IMR-90 (cell line): Measurements from ENCODE around the gene CDH26. TPM values are rescaled to one million over a fixed set of nuclear protein-coding genes. Genes with fewer than 3 reads are reported as not detected.

Source experiments
- ATAC-seq: fragments of 200-7000 bp; cut with Tn5 transposase; 2 replicates; pipeline ENCODE4 v1.9.1; 2020; ENCODE audit warnings: low read depth, mild to moderate bottlenecking, moderate library complexity
- BruUV-seq: library from RNA; stranded (reverse); fragments of 400-500 nt; replicated peaks from 2 replicates; lab custom pipeline; 2021; lab: Mats Ljungman, UMichigan
- CTCF ChIA-PET: fragments of 300-600 bp; formaldehyde crosslinking; extraction: SDS; loops from one replicate; lab custom pipeline; 2021; ENCODE audit warnings: antibody characterized with exemption; lab: Yijun Ruan, JAX
- POLR2A ChIA-PET: fragments of 300-600 bp; sonication (Branson Sonifier 250); formaldehyde crosslinking; loops from one replicate; lab custom pipeline; 2022; ENCODE audit warnings: antibody characterized with exemption; ENCODE audit not compliant: unreplicated experiment; lab: Charles Lee
- DNase-seq: peaks from one replicate; pipeline ENCODE4 v3.0.0; 2013
- H2AFZ ChIP-seq: replicated peaks from 2 replicates; pipeline ENCODE3; 2013; ENCODE audit warnings: low read length, mild to moderate bottlenecking; ENCODE audit not compliant: poor library complexity
- H2AK5ac ChIP-seq: 2 replicates; pipeline ENCODE4 v1.6.1; 2013; ENCODE audit warnings: low read depth, low read length, inconsistent platforms
- H2AK9ac ChIP-seq: replicated peaks from 2 replicates; pipeline ENCODE3; 2013; ENCODE audit warnings: mild to moderate bottlenecking, low read depth, low read length, moderate library complexity; ENCODE audit not compliant: poor library complexity
- H2BK120ac ChIP-seq: 2 replicates; pipeline ENCODE4 v1.6.1; 2013; ENCODE audit warnings: low read depth, low read length, inconsistent platforms
- H2BK15ac ChIP-seq: 3 replicates; pipeline ENCODE4 v1.6.1; 2013; ENCODE audit warnings: low read depth, low read length, inconsistent platforms
- H2BK20ac ChIP-seq: 2 replicates; pipeline ENCODE4 v1.6.1; 2013; ENCODE audit warnings: low read depth, mild to moderate bottlenecking, inconsistent platforms, low read length, moderate library complexity
- H2BK5ac ChIP-seq: 2 replicates; pipeline ENCODE4 v1.6.1; 2013; ENCODE audit warnings: mild to moderate bottlenecking, low read depth, low read length, inconsistent platforms; ENCODE audit not compliant: poor library complexity, severe bottlenecking
- H3K14ac ChIP-seq: replicated peaks from 2 replicates; pipeline ENCODE4 v1.6.1; 2013; ENCODE audit warnings: low read depth, low read length, inconsistent platforms
- H3K18ac ChIP-seq: 2 replicates; pipeline ENCODE4 v1.6.1; 2013; ENCODE audit warnings: low read depth, low read length, control low read depth
- H3K23ac ChIP-seq: 2 replicates; pipeline ENCODE4 v1.6.1; 2013; ENCODE audit warnings: low read depth, low read length, inconsistent platforms
- H3K27ac ChIP-seq: 2 replicates; pipeline ENCODE4 v1.5.1; 2013; ENCODE audit warnings: mild to moderate bottlenecking, control low read depth, low read length; ENCODE audit not compliant: insufficient read depth
- H3K27me3 ChIP-seq: 2 replicates; pipeline ENCODE4 v1.6.1; 2013; ENCODE audit warnings: low read length; ENCODE audit not compliant: control insufficient read depth, insufficient read depth
- H3K36me3 ChIP-seq: 2 replicates; pipeline ENCODE4 v1.6.1; 2013; ENCODE audit warnings: low read length, mixed read lengths; ENCODE audit not compliant: control insufficient read depth, insufficient read depth
- H3K4ac ChIP-seq: 2 replicates; pipeline ENCODE4 v1.6.1; 2013; ENCODE audit warnings: low read depth, low read length, inconsistent platforms
- H3K4me1 ChIP-seq: 2 replicates; pipeline ENCODE4 v1.6.1; 2013; ENCODE audit warnings: low read length, mixed read lengths; ENCODE audit not compliant: control insufficient read depth, insufficient read depth
- H3K4me2 ChIP-seq: 2 replicates; pipeline ENCODE4 v1.6.1; 2013; ENCODE audit warnings: low read depth, mild to moderate bottlenecking, control low read depth, low read length, moderate library complexity
- H3K4me3 ChIP-seq: 2 replicates; pipeline ENCODE4 v1.5.1; 2013; ENCODE audit warnings: low read depth, mild to moderate bottlenecking, control low read depth, low read length, moderate library complexity; ENCODE audit not compliant: insufficient read depth
- H3K56ac ChIP-seq: 2 replicates; pipeline ENCODE4 v1.6.1; 2013; ENCODE audit warnings: low read length, inconsistent platforms; ENCODE audit not compliant: insufficient read depth; ENCODE audit errors: extremely low read depth
- H3K79me1 ChIP-seq, 2 experiments: 2 replicates each; pipeline ENCODE4 v1.6.1; 2013; ENCODE audit warnings: low read length in 2 of 2, inconsistent platforms in 1 of 2, low read depth in 1 of 2
- H3K9ac ChIP-seq: 2 replicates; pipeline ENCODE4 v1.6.1; 2013; ENCODE audit warnings: low read depth, low read length, control low read depth
- H3K9me1 ChIP-seq: 2 replicates; pipeline ENCODE4 v1.6.1; 2013; ENCODE audit warnings: low read length, inconsistent platforms; ENCODE audit not compliant: insufficient read depth
- H3K9me3 ChIP-seq: 2 replicates; pipeline ENCODE4 v1.6.1; 2013; ENCODE audit warnings: low read length; ENCODE audit not compliant: control insufficient read depth, insufficient read depth
- H4K20me1 ChIP-seq: 2 replicates; pipeline ENCODE4 v1.6.1; 2013; ENCODE audit warnings: low read length, inconsistent platforms; ENCODE audit not compliant: insufficient read depth
- H4K5ac ChIP-seq: 2 replicates; pipeline ENCODE4 v1.6.1; 2013; ENCODE audit warnings: mild to moderate bottlenecking, low read depth, low read length, control low read depth
- H4K8ac ChIP-seq, 2 experiments: 2 replicates each; pipeline ENCODE4 v1.6.1; 2013; ENCODE audit warnings: low read depth in 2 of 2, low read length in 2 of 2, control low read depth in 1 of 2, inconsistent platforms in 1 of 2
- H4K91ac ChIP-seq: 2 replicates; pipeline ENCODE4 v1.6.1; 2013; ENCODE audit warnings: low read depth, low read length, inconsistent platforms; ENCODE audit not compliant: insufficient read depth
- BHLHE40 ChIP-seq: fragments of 150-350 bp; IDR thresholded peaks from 2 replicates; pipeline ENCODE4 v1.6.1; 2016; ENCODE audit warnings: mild to moderate bottlenecking, low read depth, low read length
- CEBPB ChIP-seq: IDR thresholded peaks from 2 replicates; pipeline ENCODE4 v1.6.1; 2012; ENCODE audit warnings: low read depth, low read length, improper control_type of control experiment
- MAFK ChIP-seq: IDR thresholded peaks from 2 replicates; pipeline ENCODE4 v1.6.1; 2012; ENCODE audit warnings: low read depth, low read length, improper control_type of control experiment
- MXI1 ChIP-seq: IDR thresholded peaks from 2 replicates; pipeline ENCODE4 v1.6.1; 2012; ENCODE audit warnings: low read depth, mild to moderate bottlenecking, low read length, moderate library complexity, borderline replicate concordance
- RCOR1 ChIP-seq: IDR thresholded peaks from 2 replicates; pipeline ENCODE4 v1.6.1; 2012; ENCODE audit warnings: mild to moderate bottlenecking, low read length, improper control_type of control experiment; ENCODE audit not compliant: insufficient replicate concordance
- USF2 ChIP-seq: fragments of 150-350 bp; IDR thresholded peaks from 2 replicates; pipeline ENCODE4 v1.6.1; 2017; ENCODE audit warnings: mild to moderate bottlenecking, antibody characterized with exemption, low read length, low read depth
- WGBS, 2 experiments: methylation state at CpG; one replicate each; pipeline versions ENCODE4 v1.1.5 to v1.1.7; 2013; ENCODE audit warnings: missing lambda C conversion rate in 2 of 2; ENCODE audit not compliant: insufficient read length in 1 of 2; ENCODE audit errors: extremely low coverage in 2 of 2; 5-methylcytosine and 5-hydroxymethylcytosine counted together
- dilution Hi-C: fragments of 300-500 bp; cut with HindIII; formaldehyde crosslinking; loops from one replicate; pipeline ENCODE4 v1.14.3; 2018; ENCODE audit warnings: low sequenced_read_pairs; ENCODE audit not compliant: unreplicated experiment
- in situ Hi-C: fragments of 300-500 bp; cut with MboI; formaldehyde crosslinking; loops from 3 replicates; pipeline ENCODE4 v1.14.3; 2019; ENCODE audit warnings: low sequenced_read_pairs, inconsistent platforms, mixed read lengths
- intact Hi-C: fragments of 100-400 bp; cut with micrococcal nuclease; formaldehyde crosslinking; loops from 2 replicates; pipeline ENCODE4 v1.10.0; 2022
- polyA plus RNA-seq, 3 experiments: library from polyadenylated mRNA; depleted of rRNA; stranded (reverse); fragments of >200 nt; gene quantifications; 2 replicates each; pipeline ENCODE4 v1.2.3, GENCODE V29; 2012; ENCODE audit warnings: low replicate concordance in 1 of 3
- total RNA-seq: library from RNA; depleted of rRNA; stranded (reverse); fragments of >200 nt; gene quantifications from 2 replicates; pipeline ENCODE4 v1.2.3, GENCODE V29; 2012

CDH26 gene
- total and polyA plus RNA-seq, 2 of the 4 experiments (the other 2 are of a cell fraction) = not detected

DNA sequence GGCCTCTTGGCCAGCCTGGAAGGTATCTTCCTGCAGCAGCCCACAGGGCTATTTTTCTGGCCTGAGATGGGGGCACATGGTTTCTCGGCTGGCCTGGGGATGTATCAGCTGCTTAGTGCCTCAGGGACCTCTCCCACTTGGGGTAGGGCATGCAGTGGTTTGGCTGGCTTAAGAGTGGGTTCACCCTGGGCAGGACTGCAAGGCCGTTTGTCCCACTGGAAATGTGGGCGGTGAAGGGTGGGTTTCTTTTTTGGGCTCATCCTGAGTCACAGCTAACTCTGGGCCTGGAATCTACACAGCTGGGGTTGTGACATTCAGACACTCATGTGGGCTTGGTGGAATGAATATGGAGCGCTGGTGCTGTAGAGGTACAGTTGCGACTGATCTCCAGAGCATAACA lies 62.0 kb downstream of the CDH26 start:
- Histone ChIP-seq H3K9me1 (no peaks in the 10 kb centered on the region), H3K79me1 (no peaks in the 10 kb centered on the region), H3K56ac (no peak overlapping the region), H2AK5ac (no peak overlapping the region), H4K91ac (no peak overlapping the region), H2BK120ac (no peak overlapping the region), H3K9me3 (no peaks in the 10 kb centered on the region), H4K8ac (no peak overlapping the region), H3K23ac (no peak overlapping the region), H3K27me3 (peaks cover 2% of the 10 kb centered on the region), H3K36me3 (no peaks in the 10 kb centered on the region), H4K5ac (no peak overlapping the region), H2AK9ac (no peak overlapping the region), H4K20me1 (no peaks in the 10 kb centered on the region), H3K27ac (no peak overlapping the region), H3K9ac (no peak overlapping the region), H3K14ac (no peak overlapping the region), H2BK20ac (no peak overlapping the region), H3K4ac (no peak overlapping the region), H2BK15ac (no peak overlapping the region), H2AFZ (no peak overlapping the region), H3K18ac (no peak overlapping the region), H3K4me2 (no peak overlapping the region), H3K4me3 (no peak overlapping the region), H3K4me1 (no peaks in the 10 kb centered on the region), H2BK5ac (no peak overlapping the region)
- BruUV-seq = no TSS peak
- WGBS, 2 experiments = 83% methylated on average over 1 of the region's 5 CpGs; no CpG with 5 or more reads in 1 of the 2 experiments
- dilution Hi-C loops (no loop called here), intact Hi-C loops (no loop called here), in situ Hi-C loops (no loop called here)
- TF ChIP-seq USF2 = no peak
- TF ChIP-seq MXI1 = no peak
- no peak for TF ChIP-seq MAFK
- no peak for TF ChIP-seq RCOR1
- TF ChIP-seq BHLHE40 = no peak
- no peak for TF ChIP-seq CEBPB
- ATAC-seq = no peak
- ChIA-PET POLR2A (no interaction called here), CTCF (interaction anchor here (0.6 kb wide), 1 partner anchor 190 kb away, joined by 3 read pairs; no protein-coding TSS in a partner anchor)
- no peak for DNase-seq
